ENCODE measurements around the gene RAPGEF5. TPM values are rescaled to one million over a fixed set of nuclear protein-coding genes. Genes with fewer than 3 reads are reported as not detected.

Gene RAPGEF5
- total RNA-seq, 2 experiments from 2014 or later = 0.42 to 0.63 TPM

GRCh38 chr7:22219739-22220493 lies 137.0 kb downstream of the RAPGEF5 start:
- DNase-seq = no peak
- CTCF ChIA-PET = interaction anchor here (0.7 kb wide), 1 partner anchor 136 kb away, joined by 3 read pairs; no protein-coding TSS in a partner anchor
- H3K9me3 Mint-ChIP-seq (ENCODE audit: insufficient read depth) = no peaks in the 10 kb centered on the region
- no peak overlapping the region for H3K4me3 Mint-ChIP-seq
- H3K27ac Mint-ChIP-seq = no peak overlapping the region
- H3K27me3 Mint-ChIP-seq (ENCODE audit: low read depth) = peaks cover 10% of the 10 kb centered on the region
- no peak for ATAC-seq
- H3K36me3 Mint-ChIP-seq (ENCODE audit: low read depth) = no peaks in the 10 kb centered on the region
- no peaks in the 10 kb centered on the region for H3K4me1 Mint-ChIP-seq (ENCODE audit: low read depth)
- POLR2A ChIA-PET = no interaction called here

- Mint-ChIP-seq H3K36me3 (ENCODE audit: low read depth) (no peaks in the 10 kb centered on the region), H3K4me1 (ENCODE audit: low read depth) (no peaks in the 10 kb centered on the region), H3K27ac (no peak overlapping the region), H3K27me3 (ENCODE audit: low read depth) (peaks cover 10% of the 10 kb centered on the region), H3K4me3 (no peak overlapping the region), H3K9me3 (ENCODE audit: insufficient read depth) (no peaks in the 10 kb centered on the region)
- ATAC-seq (no peak), DNase-seq (no peak)
- ChIA-PET POLR2A (no interaction called here), CTCF (no interaction called here)
These were observed 137.9 kb downstream of the RAPGEF5 start for GRCh38 chr7:22219036-22219435.

- H3K4me1 Mint-ChIP-seq (ENCODE audit: low read depth) = no peaks in the 10 kb centered on the region
- H3K27ac Mint-ChIP-seq = no peak overlapping the region
- ATAC-seq (no peak), DNase-seq (no peak)
- no peak overlapping the region for H3K4me3 Mint-ChIP-seq
- no peaks in the 10 kb centered on the region for H3K36me3 Mint-ChIP-seq (ENCODE audit: low read depth)
- ChIA-PET CTCF (no interaction called here), POLR2A (no interaction called here)
- no peaks in the 10 kb centered on the region for H3K9me3 Mint-ChIP-seq (ENCODE audit: insufficient read depth)
- peaks cover 14% of the 10 kb centered on the region for H3K27me3 Mint-ChIP-seq (ENCODE audit: low read depth)
These were observed 140.0 kb downstream of the RAPGEF5 start for GRCh38 chr7:22216832-22217475.

GRCh38 chr7:22216309-22216708 lies 140.6 kb downstream of the RAPGEF5 start:
- CTCF ChIA-PET = no interaction called here

GRCh38 chr7:22214000-22214399 lies 143.0 kb downstream of the RAPGEF5 start:
- Mint-ChIP-seq H3K9me3 (ENCODE audit: insufficient read depth) (no peaks in the 10 kb centered on the region), H3K27me3 (ENCODE audit: low read depth) (peaks cover 26% of the 10 kb centered on the region), H3K36me3 (ENCODE audit: low read depth) (no peaks in the 10 kb centered on the region), H3K4me1 (ENCODE audit: low read depth) (no peaks in the 10 kb centered on the region), H3K27ac (no peak overlapping the region), H3K4me3 (no peak overlapping the region)
- POLR2A ChIA-PET = no interaction called here
- ATAC-seq = no peak
- CTCF ChIA-PET = no interaction called here
- no peak for DNase-seq

More at GRCh38 chr7:22216309-22216708, 140.6 kb downstream of the RAPGEF5 start:
- Mint-ChIP-seq H3K4me3 (no peak overlapping the region), H3K9me3 (ENCODE audit: insufficient read depth) (no peaks in the 10 kb centered on the region), H3K36me3 (ENCODE audit: low read depth) (no peaks in the 10 kb centered on the region), H3K27me3 (ENCODE audit: low read depth) (peaks cover 16% of the 10 kb centered on the region), H3K27ac (no peak overlapping the region), H3K4me1 (ENCODE audit: low read depth) (no peaks in the 10 kb centered on the region)
- no peak for DNase-seq
- POLR2A ChIA-PET = no interaction called here
- ATAC-seq = no peak

GRCh38 chr7:22213081-22213480 lies 143.9 kb downstream of the RAPGEF5 start:
- Mint-ChIP-seq H3K27ac (no peak overlapping the region), H3K9me3 (ENCODE audit: insufficient read depth) (no peaks in the 10 kb centered on the region), H3K4me1 (ENCODE audit: low read depth) (no peaks in the 10 kb centered on the region), H3K36me3 (ENCODE audit: low read depth) (no peaks in the 10 kb centered on the region), H3K4me3 (no peak overlapping the region), H3K27me3 (ENCODE audit: low read depth) (peaks cover 33% of the 10 kb centered on the region)
- ATAC-seq (no peak), DNase-seq (no peak)
- ChIA-PET POLR2A (no interaction called here), CTCF (no interaction called here)

GRCh38 chr7:22210967-22211366 lies 146.0 kb downstream of the RAPGEF5 start:
- no peak for ATAC-seq
- DNase-seq = no peak
- H3K4me1 Mint-ChIP-seq (ENCODE audit: low read depth) = no peaks in the 10 kb centered on the region
- H3K9me3 Mint-ChIP-seq (ENCODE audit: insufficient read depth) = no peaks in the 10 kb centered on the region
- ChIA-PET CTCF (no interaction called here), POLR2A (no interaction called here)
- H3K27ac Mint-ChIP-seq = no peak overlapping the region
- H3K4me3 Mint-ChIP-seq = no peak overlapping the region
- no peaks in the 10 kb centered on the region for H3K36me3 Mint-ChIP-seq (ENCODE audit: low read depth)
- peaks cover 31% of the 10 kb centered on the region for H3K27me3 Mint-ChIP-seq (ENCODE audit: low read depth)

GRCh38 chr7:22210355-22210754 lies 146.6 kb downstream of the RAPGEF5 start:
- H3K27me3 Mint-ChIP-seq (ENCODE audit: low read depth) = peaks cover 31% of the 10 kb centered on the region
- H3K27ac Mint-ChIP-seq = no peak overlapping the region
- POLR2A ChIA-PET = no interaction called here
- H3K4me1 Mint-ChIP-seq (ENCODE audit: low read depth) = no peaks in the 10 kb centered on the region
- no peaks in the 10 kb centered on the region for H3K9me3 Mint-ChIP-seq (ENCODE audit: insufficient read depth)
- no peaks in the 10 kb centered on the region for H3K36me3 Mint-ChIP-seq (ENCODE audit: low read depth)
- CTCF ChIA-PET = no interaction called here
- DNase-seq = no peak
- no peak overlapping the region for H3K4me3 Mint-ChIP-seq
- no peak for ATAC-seq

- Mint-ChIP-seq H3K4me1 (ENCODE audit: low read depth) (no peaks in the 10 kb centered on the region), H3K4me3 (no peak overlapping the region), H3K9me3 (ENCODE audit: insufficient read depth) (no peaks in the 10 kb centered on the region), H3K27ac (no peak overlapping the region), H3K27me3 (ENCODE audit: low read depth) (peaks cover 28% of the 10 kb centered on the region), H3K36me3 (ENCODE audit: low read depth) (no peaks in the 10 kb centered on the region)
- ATAC-seq = no peak
- ChIA-PET CTCF (no interaction called here), POLR2A (no interaction called here)
- no peak for DNase-seq
These were observed 148.2 kb downstream of the RAPGEF5 start for GRCh38 chr7:22208799-22209198.

GRCh38 chr7:22207724-22208225 lies 149.2 kb downstream of the RAPGEF5 start:
- POLR2A ChIA-PET = no interaction called here
- no peaks in the 10 kb centered on the region for H3K36me3 Mint-ChIP-seq (ENCODE audit: low read depth)
- H3K9me3 Mint-ChIP-seq (ENCODE audit: insufficient read depth) = no peaks in the 10 kb centered on the region
- no peaks in the 10 kb centered on the region for H3K4me1 Mint-ChIP-seq (ENCODE audit: low read depth)
- ATAC-seq (no peak), DNase-seq (no peak)
- CTCF ChIA-PET = no interaction called here
- H3K27ac Mint-ChIP-seq = no peak overlapping the region
- peaks cover 28% of the 10 kb centered on the region for H3K27me3 Mint-ChIP-seq (ENCODE audit: low read depth)
- no peak overlapping the region for H3K4me3 Mint-ChIP-seq

GRCh38 chr7:22205631-22206030 lies 151.3 kb downstream of the RAPGEF5 start:
- H3K4me3 Mint-ChIP-seq = no peak overlapping the region
- DNase-seq (no peak), ATAC-seq (no peak)
- H3K36me3 Mint-ChIP-seq (ENCODE audit: low read depth) = no peaks in the 10 kb centered on the region
- CTCF ChIA-PET = no interaction called here
- H3K27ac Mint-ChIP-seq = no peak overlapping the region
- no peaks in the 10 kb centered on the region for H3K9me3 Mint-ChIP-seq (ENCODE audit: insufficient read depth)
- H3K4me1 Mint-ChIP-seq (ENCODE audit: low read depth) = no peaks in the 10 kb centered on the region
- H3K27me3 Mint-ChIP-seq (ENCODE audit: low read depth) = peaks cover 24% of the 10 kb centered on the region
- POLR2A ChIA-PET = no interaction called here

- Mint-ChIP-seq H3K36me3 (ENCODE audit: low read depth) (no peaks in the 10 kb centered on the region), H3K4me3 (no peak overlapping the region), H3K9me3 (ENCODE audit: insufficient read depth) (no peaks in the 10 kb centered on the region), H3K4me1 (ENCODE audit: low read depth) (no peaks in the 10 kb centered on the region), H3K27me3 (ENCODE audit: low read depth) (peaks cover 16% of the 10 kb centered on the region), H3K27ac (no peak overlapping the region)
- ATAC-seq (no peak), DNase-seq (no peak)
- CTCF ChIA-PET = no interaction called here
- POLR2A ChIA-PET = no interaction called here
These were observed 152.6 kb downstream of the RAPGEF5 start for GRCh38 chr7:22204312-22204711.
